ENCODE measurements around the gene SCO2. TPM values are rescaled to one million over a fixed set of nuclear protein-coding genes. Genes with fewer than 3 reads are reported as not detected.

The SCO2 gene
- total and polyA plus RNA-seq, 9 of the 15 experiments (the other 6 are each of a cell fraction or from before 2014, with no cell fraction given): 0.34 to 4.0 (median 1.1) TPM; not detected in 3

GRCh38 chr22:50507991-50508884 is 17.2 kb downstream of the SCO2 start, which contains the start of gene NCAPH2 (continued):
- TF ChIP-seq PHF8 (IDR thresholded peaks at IDR 0.05; ENCODE audit: borderline replicate concordance, low read length) (peak; percentile 66; the same call in 1 of the 2 replicates), ZBED1 (IDR thresholded peaks at IDR 0.05) (no peak), NR2F6 (CRISPR knock-in tag; IDR thresholded peaks at IDR 0.05) (no peak), TAL1 (IDR thresholded peaks at IDR 0.05) (no peak), NR4A1 (CRISPR knock-in tag; IDR thresholded peaks at IDR 0.05) (no peak), NR4A1 (tag; IDR thresholded peaks at IDR 0.05) (no peak), ZBTB7A (IDR thresholded peaks at IDR 0.05; ENCODE audit: borderline replicate concordance, control insufficient read depth, low read depth, low read length) (peak; percentile 22; the same call in 1 of the 2 replicates), NCOA1 (IDR thresholded peaks at IDR 0.05; ENCODE audit: low read depth) (no peak), ETS2 (tag; IDR thresholded peaks at IDR 0.05; ENCODE audit: borderline replicate concordance, poor library complexity, severe bottlenecking) (no peak), TCF3 (CRISPR knock-in tag; IDR thresholded peaks at IDR 0.05) (no peak), ARID3B (CRISPR knock-in tag; IDR thresholded peaks at IDR 0.05; ENCODE audit: borderline replicate concordance) (no peak), NFIC (IDR thresholded peaks at IDR 0.05) (peak; percentile 60), MBD2 (IDR thresholded peaks at IDR 0.05; ENCODE audit: borderline replicate concordance, low read depth) (peak; percentile 67), ZBTB1 (CRISPR knock-in tag; IDR thresholded peaks at IDR 0.05; ENCODE audit: borderline replicate concordance, low read depth) (no peak), NCOR1 (IDR thresholded peaks at IDR 0.05) (peak; percentile 32; the same call in 1 of the 2 replicates), MED1 (CRISPR knock-in tag; IDR thresholded peaks at IDR 0.05; ENCODE audit: borderline replicate concordance) (no peak), KDM1A (IDR thresholded peaks at IDR 0.05) (no peak), ELF4 (CRISPR knock-in tag; IDR thresholded peaks at IDR 0.05) (no peak)
- TF ChIP-seq, protein P1, sequence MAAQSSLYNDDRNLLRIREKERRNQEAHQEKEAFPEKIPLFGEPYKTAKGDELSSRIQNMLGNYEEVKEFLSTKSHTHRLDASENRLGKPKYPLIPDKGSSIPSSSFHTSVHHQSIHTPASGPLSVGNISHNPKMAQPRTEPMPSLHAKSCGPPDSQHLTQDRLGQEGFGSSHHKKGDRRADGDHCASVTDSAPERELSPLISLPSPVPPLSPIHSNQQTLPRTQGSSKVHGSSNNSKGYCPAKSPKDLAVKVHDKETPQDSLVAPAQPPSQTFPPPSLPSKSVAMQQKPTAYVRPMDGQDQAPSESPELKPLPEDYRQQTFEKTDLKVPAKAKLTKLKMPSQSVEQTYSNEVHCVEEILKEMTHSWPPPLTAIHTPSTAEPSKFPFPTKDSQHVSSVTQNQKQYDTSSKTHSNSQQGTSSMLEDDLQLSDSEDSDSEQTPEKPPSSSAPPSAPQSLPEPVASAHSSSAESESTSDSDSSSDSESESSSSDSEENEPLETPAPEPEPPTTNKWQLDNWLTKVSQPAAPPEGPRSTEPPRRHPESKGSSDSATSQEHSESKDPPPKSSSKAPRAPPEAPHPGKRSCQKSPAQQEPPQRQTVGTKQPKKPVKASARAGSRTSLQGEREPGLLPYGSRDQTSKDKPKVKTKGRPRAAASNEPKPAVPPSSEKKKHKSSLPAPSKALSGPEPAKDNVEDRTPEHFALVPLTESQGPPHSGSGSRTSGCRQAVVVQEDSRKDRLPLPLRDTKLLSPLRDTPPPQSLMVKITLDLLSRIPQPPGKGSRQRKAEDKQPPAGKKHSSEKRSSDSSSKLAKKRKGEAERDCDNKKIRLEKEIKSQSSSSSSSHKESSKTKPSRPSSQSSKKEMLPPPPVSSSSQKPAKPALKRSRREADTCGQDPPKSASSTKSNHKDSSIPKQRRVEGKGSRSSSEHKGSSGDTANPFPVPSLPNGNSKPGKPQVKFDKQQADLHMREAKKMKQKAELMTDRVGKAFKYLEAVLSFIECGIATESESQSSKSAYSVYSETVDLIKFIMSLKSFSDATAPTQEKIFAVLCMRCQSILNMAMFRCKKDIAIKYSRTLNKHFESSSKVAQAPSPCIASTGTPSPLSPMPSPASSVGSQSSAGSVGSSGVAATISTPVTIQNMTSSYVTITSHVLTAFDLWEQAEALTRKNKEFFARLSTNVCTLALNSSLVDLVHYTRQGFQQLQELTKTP (IDR thresholded peaks at IDR 0.05; ENCODE audit: low read depth in 1 of 2, partially characterized antibody in 2 of 2): peak in 1 of 2 experiments; percentile 25
- TF ChIP-seq, protein P2, sequence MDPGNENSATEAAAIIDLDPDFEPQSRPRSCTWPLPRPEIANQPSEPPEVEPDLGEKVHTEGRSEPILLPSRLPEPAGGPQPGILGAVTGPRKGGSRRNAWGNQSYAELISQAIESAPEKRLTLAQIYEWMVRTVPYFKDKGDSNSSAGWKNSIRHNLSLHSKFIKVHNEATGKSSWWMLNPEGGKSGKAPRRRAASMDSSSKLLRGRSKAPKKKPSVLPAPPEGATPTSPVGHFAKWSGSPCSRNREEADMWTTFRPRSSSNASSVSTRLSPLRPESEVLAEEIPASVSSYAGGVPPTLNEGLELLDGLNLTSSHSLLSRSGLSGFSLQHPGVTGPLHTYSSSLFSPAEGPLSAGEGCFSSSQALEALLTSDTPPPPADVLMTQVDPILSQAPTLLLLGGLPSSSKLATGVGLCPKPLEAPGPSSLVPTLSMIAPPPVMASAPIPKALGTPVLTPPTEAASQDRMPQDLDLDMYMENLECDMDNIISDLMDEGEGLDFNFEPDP (CRISPR knock-in tag; IDR thresholded peaks at IDR 0.05): no peak
- TF ChIP-seq, protein P3, sequence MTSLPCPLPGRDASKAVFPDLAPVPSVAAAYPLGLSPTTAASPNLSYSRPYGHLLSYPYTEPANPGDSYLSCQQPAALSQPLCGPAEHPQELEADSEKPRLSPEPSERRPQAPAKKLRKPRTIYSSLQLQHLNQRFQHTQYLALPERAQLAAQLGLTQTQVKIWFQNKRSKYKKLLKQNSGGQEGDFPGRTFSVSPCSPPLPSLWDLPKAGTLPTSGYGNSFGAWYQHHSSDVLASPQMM (CRISPR knock-in tag; IDR thresholded peaks at IDR 0.05): no peak
